Neural crest cell (in vitro differentiated cells): Measurements from ENCODE around the gene DISP2. TPM values are rescaled to one million over a fixed set of nuclear protein-coding genes. Genes with fewer than 3 reads are reported as not detected.

Experiments
- DNase-seq: peaks from one replicate; pipeline ENCODE4 v3.0.0; 2021; ENCODE audit warnings: low read depth, mixed read lengths, low spot score
- H3K27ac Mint-ChIP-seq: one replicate; pipeline ENCODE4 v1.8.0; 2021; ENCODE audit warnings: mild to moderate bottlenecking, mixed read lengths; ENCODE audit not compliant: unreplicated experiment
- H3K27me3 Mint-ChIP-seq: 2 replicates; pipeline ENCODE4 v1.8.0; 2021; ENCODE audit warnings: low read depth, mild to moderate bottlenecking, mixed read lengths
- H3K36me3 Mint-ChIP-seq: 2 replicates; pipeline ENCODE4 v1.8.0; 2021; ENCODE audit warnings: low read depth, mild to moderate bottlenecking, mixed read lengths
- H3K4me1 Mint-ChIP-seq: 2 replicates; pipeline ENCODE4 v1.8.0; 2021; ENCODE audit warnings: mixed read lengths
- H3K4me3 Mint-ChIP-seq: one replicate; pipeline ENCODE4 v1.8.0; 2021; ENCODE audit warnings: mild to moderate bottlenecking, mixed read lengths
- H3K9me3 Mint-ChIP-seq: 2 replicates; pipeline ENCODE4 v1.8.0; 2021; ENCODE audit warnings: mixed read lengths
- CTCF ChIP-seq: fragments of 200-600 bp; sonication (generic); conservative IDR thresholded peaks from 2 replicates; pipeline ENCODE4 v1.5.0; 2021; ENCODE audit warnings: antibody characterized with exemption, mild to moderate bottlenecking
- total RNA-seq: library from RNA; stranded (reverse); gene quantifications from 2 replicates; pipeline ENCODE4 v1.2.1, GENCODE V29; 2021

Gene DISP2
- total RNA-seq, 1 donor from 2014 or later, result 3.1 TPM

- Mint-ChIP-seq H3K27ac (no peak overlapping the region), H3K4me3 (peak overlapping the region; percentile 45), H3K4me1 (peaks cover 23% of the 10 kb centered on the region), H3K27me3 (no peaks in the 10 kb centered on the region), H3K9me3 (no peaks in the 10 kb centered on the region), H3K36me3 (peaks cover 5% of the 10 kb centered on the region)
- no peak for TF ChIP-seq CTCF
- DNase-seq, result no peak
Observed at GRCh38 chr15:40409366-40409765, 51.3 kb downstream of the DISP2 start.

- H3K4me3 Mint-ChIP-seq, result peak overlapping the region; percentile 38
- no peak overlapping the region for H3K27ac Mint-ChIP-seq
- no peak for DNase-seq
- peaks cover 8% of the 10 kb centered on the region for H3K36me3 Mint-ChIP-seq
- peaks cover 16% of the 10 kb centered on the region for H3K4me1 Mint-ChIP-seq
- no peaks in the 10 kb centered on the region for H3K9me3 Mint-ChIP-seq
- no peaks in the 10 kb centered on the region for H3K27me3 Mint-ChIP-seq
- TF ChIP-seq CTCF, result no peak
Observed at GRCh38 chr15:40410476-40410875, 52.5 kb downstream of the DISP2 start.

GRCh38 chr15:40412095-40412759 lies 54.2 kb downstream of the DISP2 start:
- no peaks in the 10 kb centered on the region for H3K27me3 Mint-ChIP-seq
- DNase-seq, result no peak
- H3K4me3 Mint-ChIP-seq, result no peak overlapping the region
- H3K9me3 Mint-ChIP-seq, result no peaks in the 10 kb centered on the region
- TF ChIP-seq CTCF, result no peak
- H3K36me3 Mint-ChIP-seq, result peaks cover 9% of the 10 kb centered on the region
- peaks cover 6% of the 10 kb centered on the region for H3K4me1 Mint-ChIP-seq
- H3K27ac Mint-ChIP-seq, result no peak overlapping the region

- Mint-ChIP-seq H3K27ac (no peak overlapping the region), H3K9me3 (no peaks in the 10 kb centered on the region)
- TF ChIP-seq CTCF, result no peak
Observed at GRCh38 chr15:40413036-40413435, 55.0 kb downstream of the DISP2 start.

GRCh38 chr15:40414816-40415215 lies 56.8 kb downstream of the DISP2 start:
- Mint-ChIP-seq H3K4me1 (no peaks in the 10 kb centered on the region), H3K27me3 (no peaks in the 10 kb centered on the region), H3K4me3 (no peak overlapping the region), H3K9me3 (no peaks in the 10 kb centered on the region), H3K36me3 (peaks cover 9% of the 10 kb centered on the region), H3K27ac (no peak overlapping the region)
- DNase-seq, result no peak
- TF ChIP-seq CTCF, result no peak

More at GRCh38 chr15:40413036-40413435, 55.0 kb downstream of the DISP2 start:
- Mint-ChIP-seq H3K27me3 (no peaks in the 10 kb centered on the region), H3K4me3 (peak overlapping the region; percentile 31), H3K36me3 (peaks cover 9% of the 10 kb centered on the region), H3K4me1 (no peaks in the 10 kb centered on the region)
- DNase-seq, result no peak
